HUDEP-2 (cell line): ENCODE data around the gene VWA5B1.

Experiments
- DNase-seq, 76 experiments: peaks; one replicate each; lab custom pipeline; 2025; ENCODE audit not compliant: unreplicated experiment in 76 of 76; lab: John Stamatoyannopoulos, UW

The VWA5B1 gene

GRCh38 chr1:20345419-20345818 lies 54.7 kb downstream of the VWA5B1 start:
- DNase-seq, result no peak

DNA sequence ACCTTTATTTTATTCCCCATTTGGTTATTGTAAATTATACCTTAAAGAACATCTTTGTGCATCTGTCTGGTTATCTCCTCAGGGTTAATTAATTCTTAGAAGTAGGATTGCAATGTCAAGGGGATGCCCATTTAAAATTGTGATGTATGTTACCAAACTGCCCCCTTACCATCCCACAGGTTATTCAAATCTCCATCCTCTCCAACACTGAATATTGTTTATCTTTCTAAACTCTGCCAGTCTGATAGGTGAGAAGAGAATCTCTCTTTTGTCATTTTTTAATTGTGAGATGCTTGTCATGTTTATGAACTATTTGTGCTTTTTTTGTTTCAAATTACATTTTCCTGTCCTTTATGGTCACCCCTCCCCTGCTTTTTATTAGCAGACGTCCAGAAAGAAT lies 55.8 kb downstream of the VWA5B1 start:
- DNase-seq, result no peak

DNA sequence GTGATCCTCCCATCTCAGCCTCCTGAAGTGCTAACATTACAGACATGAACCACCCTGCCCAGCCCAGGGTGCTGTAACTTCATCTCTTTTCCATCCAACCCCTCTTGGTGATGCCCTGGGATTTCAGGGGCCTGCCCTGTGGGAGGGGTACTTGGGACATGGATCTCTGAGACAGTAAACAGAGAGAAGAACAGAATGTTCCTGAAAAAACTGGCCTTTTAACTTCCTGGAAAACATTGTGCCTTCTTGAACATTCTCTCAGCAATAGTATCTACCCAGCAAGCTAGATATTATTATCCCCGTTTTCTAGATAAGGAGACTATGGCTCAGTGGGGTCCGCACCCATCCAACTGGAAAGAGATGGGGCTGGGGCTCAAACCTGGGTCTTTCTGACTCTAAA lies 57.0 kb downstream of the VWA5B1 start:
- no peak for DNase-seq

GRCh38 chr1:20348326-20348915 lies 57.7 kb downstream of the VWA5B1 start:
- no peak for DNase-seq

DNA sequence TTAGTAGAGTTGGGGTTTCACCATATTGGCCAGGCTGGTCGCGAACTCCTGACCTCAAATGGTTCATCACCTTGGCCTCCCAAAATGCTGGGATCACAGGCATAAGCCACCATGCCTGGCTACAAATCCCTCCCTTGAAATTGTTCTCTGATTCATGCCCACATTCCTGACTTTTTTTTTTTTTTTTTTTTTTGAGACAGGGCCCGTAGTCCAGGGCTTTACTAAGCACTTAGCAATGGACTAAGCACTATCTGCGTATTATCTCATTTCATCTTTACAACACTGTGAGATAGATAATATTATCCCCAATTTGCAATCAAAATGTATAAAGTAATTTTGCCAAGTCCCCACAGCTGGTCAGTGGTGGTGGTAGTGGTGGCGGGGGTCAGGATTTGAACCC lies 58.9 kb downstream of the VWA5B1 start:
- no peak for DNase-seq

DNA sequence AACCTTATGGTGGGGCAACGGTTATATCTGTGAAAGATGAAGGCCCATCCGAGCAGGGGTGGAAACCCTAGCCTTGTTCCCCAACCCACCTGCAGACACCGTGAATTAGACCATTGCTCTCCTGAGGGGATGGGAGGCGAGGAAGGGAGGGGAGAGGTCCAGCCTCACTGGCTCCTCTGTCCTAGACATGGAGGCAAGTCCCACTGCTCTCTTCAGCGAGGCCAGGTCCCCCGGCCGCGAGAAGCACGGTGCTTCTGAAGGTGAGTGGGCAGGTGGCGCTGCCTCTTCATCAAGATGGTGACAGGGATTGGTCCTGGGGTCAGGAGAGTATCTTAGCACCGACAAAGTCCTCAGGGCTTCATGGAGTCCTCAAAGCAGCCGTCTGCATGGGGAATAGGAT lies 59.3 kb downstream of the VWA5B1 start:
- DNase-seq, result no peak

DNA sequence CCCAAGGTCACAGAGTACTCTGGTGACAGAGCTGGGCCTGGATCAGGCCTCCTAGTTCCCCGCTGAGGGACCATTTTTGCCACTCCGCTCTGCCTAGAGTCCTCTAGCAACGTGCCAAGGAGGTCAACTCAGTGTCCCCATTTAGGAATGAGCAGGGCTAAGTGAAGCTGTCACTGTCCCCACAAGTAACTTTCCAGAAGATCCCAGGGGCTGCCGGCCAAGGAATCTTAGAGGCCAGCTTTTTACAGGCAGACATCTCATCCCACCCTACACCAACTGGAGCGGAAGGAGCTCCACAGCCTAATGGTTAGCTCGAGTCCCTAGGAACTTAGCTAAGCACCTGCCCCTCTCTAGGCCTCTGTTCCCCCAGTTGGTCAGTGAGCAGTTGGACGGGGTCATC lies 59.7 kb downstream of the VWA5B1 start:
- no peak for DNase-seq

- no peak for DNase-seq
These were observed 61.4 kb downstream of the VWA5B1 start for GRCh38 chr1:20351911-20352701.

- DNase-seq, result no peak
These were observed 63.2 kb downstream of the VWA5B1 start for GRCh38 chr1:20353836-20354235.

- no peak for DNase-seq
These were observed 63.9 kb downstream of the VWA5B1 start for GRCh38 chr1:20354610-20355009.

- DNase-seq, result no peak
These were observed 64.6 kb downstream of the VWA5B1 start for GRCh38 chr1:20355101-20355827.

DNA sequence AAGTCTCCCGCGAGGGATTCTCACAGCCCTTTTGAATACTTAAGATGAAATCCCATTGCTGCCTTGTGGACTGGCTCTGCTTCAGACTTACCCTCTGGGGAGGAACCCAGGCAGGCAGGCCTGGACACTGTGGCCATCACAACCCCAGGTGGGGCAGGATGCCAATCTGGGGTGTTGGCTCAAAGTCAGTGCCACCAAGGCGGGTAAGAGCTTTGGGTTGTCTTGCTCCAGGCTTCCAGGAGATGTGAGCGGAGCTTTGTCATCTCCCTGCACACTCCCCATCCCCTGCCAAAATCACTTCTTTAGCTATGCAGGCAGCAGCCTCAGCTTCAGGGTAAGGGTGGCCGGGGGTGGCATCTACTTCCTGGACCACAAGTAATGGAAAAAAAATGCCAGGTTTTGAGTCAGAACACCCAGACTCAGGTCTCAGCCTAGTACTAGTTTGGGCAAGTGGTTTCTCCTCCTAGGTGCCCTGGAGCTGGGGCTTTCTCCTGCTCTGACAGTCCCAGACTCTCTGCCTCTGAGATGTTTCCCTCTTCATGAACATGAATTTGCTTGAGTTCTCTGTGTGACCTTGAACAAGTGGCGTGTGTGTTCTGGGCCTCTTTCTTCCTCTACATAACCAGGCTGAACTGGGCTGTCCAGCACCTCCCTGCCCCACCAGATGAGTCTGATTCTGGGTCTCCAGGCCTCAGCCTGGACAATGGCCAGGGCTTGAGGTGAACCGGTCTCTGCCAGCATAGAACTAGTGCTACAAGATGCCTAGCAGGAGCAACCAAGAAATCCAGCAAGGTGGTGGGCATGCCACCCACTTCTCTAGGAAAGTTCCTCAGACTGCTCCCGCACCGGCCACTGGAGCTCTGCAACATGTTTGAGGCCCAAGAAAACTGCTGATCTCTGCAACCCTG lies 65.4 kb downstream of the VWA5B1 start:
- no peak for DNase-seq

GRCh38 chr1:20356850-20357459 lies 66.3 kb downstream of the VWA5B1 start:
- DNase-seq, result no peak

DNA sequence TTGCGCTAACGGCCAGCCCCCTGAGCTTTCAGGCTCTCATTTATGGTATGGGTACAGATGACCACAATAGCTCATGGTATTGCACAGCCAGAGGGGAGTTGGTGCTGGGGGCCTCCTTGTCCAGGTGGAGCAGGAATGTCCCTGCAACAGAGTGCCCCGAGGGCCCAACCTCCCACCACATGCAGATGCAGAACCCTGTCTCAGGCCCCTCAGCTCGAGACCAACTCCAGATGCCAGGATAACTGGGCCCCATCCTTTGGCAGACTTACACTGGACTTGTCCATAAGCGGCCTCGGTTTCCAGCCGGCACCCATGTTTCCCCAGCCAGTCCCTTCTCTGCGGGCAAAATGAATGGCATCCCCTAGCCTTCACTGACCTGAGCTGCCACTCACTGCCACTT lies 67.1 kb downstream of the VWA5B1 start:
- no peak for DNase-seq

DNA sequence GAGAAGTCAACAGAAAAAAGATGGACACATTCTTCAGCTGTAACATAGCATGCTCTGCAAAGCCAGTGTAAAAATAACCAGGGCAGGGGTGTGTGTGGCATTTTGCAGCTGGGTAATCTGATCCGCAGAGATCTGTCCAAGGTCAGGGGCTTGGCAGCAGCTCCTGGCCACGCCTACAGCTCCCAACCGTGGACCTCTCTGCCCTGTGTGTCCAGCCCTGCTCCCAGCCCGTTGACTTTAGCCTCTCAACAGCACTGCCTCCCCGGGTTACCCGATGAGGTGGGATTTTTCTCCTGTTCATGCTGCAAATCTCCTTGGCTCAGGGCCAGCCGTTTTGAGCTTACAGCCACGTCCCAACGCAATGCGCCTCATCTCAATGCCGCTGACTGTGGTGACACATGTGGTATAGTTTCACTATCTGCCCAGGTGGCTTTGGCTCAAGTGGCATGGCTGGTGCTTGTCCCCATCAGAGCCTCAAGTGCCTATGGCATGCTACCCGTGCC lies 68.1 kb downstream of the VWA5B1 start:
- no peak for DNase-seq

DNA sequence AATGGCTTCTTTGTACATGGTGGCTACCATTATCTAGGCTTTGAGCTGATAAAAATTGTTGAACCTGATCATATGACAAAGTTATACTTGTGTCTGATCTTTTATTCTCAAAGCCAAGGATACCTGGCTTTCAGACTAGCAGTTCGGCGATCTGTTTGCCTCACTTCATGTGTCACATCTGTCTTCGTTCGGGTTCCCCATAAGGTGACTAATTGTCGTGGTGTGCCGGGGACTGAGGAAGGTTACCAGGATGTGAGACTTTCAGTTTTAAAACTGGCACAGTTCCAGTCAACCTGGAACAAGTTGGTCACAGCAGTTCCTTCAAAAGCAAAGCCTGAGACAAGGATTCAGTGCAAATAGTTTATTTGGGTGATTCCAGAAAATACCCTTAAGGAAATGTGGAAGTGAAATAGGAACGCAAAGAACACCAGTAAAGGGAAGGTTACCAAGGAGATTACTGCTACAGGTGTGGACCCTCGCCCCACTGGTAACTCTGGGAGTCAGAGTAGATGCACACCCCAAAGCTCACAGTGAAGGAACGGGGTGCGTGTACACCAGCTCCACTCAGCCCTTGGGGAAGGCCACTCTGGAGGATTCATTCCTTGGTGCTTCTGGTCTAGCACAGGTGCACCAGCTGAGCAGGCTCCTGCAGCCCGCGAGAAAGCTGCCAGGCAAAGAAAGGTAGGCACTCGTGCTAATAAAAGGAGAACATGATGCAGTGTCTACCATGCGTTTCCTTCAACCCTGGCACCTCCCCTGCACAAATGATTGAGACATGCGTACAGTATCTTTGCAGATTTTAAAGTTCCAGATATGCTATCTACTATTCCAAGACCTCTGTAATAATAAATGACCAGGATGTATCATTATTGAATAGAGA lies 69.0 kb downstream of the VWA5B1 start:
- DNase-seq, result no peak

DNA sequence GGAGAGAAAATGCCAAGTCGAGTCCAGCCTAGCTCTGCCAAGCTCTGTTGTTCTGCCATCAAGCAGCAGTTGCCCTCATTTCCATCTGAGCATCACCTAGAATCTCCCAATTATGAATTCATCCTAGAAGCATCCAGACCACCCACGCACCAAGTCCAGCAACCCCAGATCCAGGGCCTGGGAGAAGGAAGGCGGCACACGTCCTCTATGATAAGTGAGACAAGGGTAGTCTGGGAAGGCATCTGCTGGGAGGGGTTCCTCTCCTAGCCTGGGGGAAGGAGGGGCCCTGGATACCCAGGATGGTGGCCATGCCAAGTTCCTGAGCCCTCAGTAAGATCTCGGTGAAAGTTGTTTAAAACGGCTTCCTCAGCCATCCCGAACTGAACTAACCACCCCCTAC lies 70.7 kb downstream of the VWA5B1 start:
- DNase-seq, result no peak

DNA sequence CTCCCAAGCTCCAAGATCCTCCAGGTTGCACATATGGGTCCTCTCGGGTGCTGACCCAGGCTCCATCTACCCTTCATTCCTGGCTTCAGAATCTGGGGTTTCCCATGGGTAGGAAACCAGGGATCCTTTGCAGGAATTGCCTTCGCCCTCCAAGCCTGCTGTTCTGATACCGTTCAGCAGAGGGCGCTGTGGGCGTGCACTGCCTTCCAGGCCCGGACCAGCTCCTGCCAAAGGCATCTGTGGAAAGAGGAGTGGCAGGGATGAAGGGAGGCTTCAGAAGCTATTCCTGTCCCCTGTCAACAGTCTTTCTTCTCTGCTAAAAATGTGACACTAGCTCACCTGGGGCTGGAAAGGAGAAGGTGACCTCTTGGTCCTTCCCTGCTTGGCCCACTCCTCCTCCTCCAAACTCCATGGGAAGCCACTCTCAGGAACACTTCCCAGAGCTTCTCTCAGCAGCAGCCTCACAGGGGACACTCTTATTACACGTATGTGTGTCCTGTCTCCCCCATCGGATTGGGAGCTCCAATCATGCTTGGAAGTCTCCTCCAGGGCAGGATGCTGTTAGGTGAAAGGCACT lies 71.2 kb downstream of the VWA5B1 start:
- DNase-seq, result peak in 26 of 76 experiments; percentile 3 to 36 (median 18)

GRCh38 chr1:20362856-20363255 lies 72.2 kb downstream of the VWA5B1 start:
- DNase-seq, result no peak
